Measurements from ENCODE around the gene MAP9. TPM values are rescaled to one million over a fixed set of nuclear protein-coding genes. Genes with fewer than 3 reads are reported as not detected.

MAP9 gene
- polyA plus RNA-seq, 1 donor from 2014 or later: 36.0 TPM

- H2AFZ ChIP-seq (ENCODE audit: low read depth, low read length): no peak overlapping the region
- H3K9me2 ChIP-seq (ENCODE audit: insufficient read depth, low read length): no peaks in the 10 kb centered on the region
- no peaks in the 10 kb centered on the region for H4K20me1 ChIP-seq (ENCODE audit: insufficient read depth)
- H3K27me3 ChIP-seq (ENCODE audit: insufficient read depth, low read depth, low read length): no peaks in the 10 kb centered on the region
- no peaks in the 10 kb centered on the region for H3K9me3 ChIP-seq (ENCODE audit: low read length)
- H3K36me3 ChIP-seq (ENCODE audit: insufficient read depth, low read length): no peaks in the 10 kb centered on the region
- H3K9ac ChIP-seq (ENCODE audit: low read length): no peak overlapping the region
- no peaks in the 10 kb centered on the region for H3F3A ChIP-seq (ENCODE audit: insufficient read depth, low read length, poor library complexity, severe bottlenecking)
- no peak overlapping the region for H3K4me2 ChIP-seq (ENCODE audit: low read length)
- H3K27ac ChIP-seq (ENCODE audit: low read length): no peak overlapping the region
- H3K4me3 ChIP-seq (ENCODE audit: low read length): no peak overlapping the region
- no peaks in the 10 kb centered on the region for H3K79me2 ChIP-seq (replicated peaks; ENCODE audit: insufficient read depth, low read length)
- TF ChIP-seq POLR2AphosphoS5 (IDR thresholded peaks at IDR 0.05) (no peak), RAD21 (conservative IDR thresholded peaks at IDR 0.05) (no peak), TAF1 (IDR thresholded peaks at IDR 0.05; ENCODE audit: low read depth) (no peak), MXI1 (conservative IDR thresholded peaks at IDR 0.05; ENCODE audit: poor library complexity, severe bottlenecking) (no peak), EZH2 (IDR thresholded peaks at IDR 0.05; ENCODE audit: borderline replicate concordance, insufficient read depth, low read length, poor library complexity, severe bottlenecking) (no peak), SMC3 (conservative IDR thresholded peaks at IDR 0.05; ENCODE audit: poor library complexity) (no peak), CTCF (IDR thresholded peaks at IDR 0.05; ENCODE audit: poor library complexity, severe bottlenecking) (no peak), REST (IDR thresholded peaks at IDR 0.05; ENCODE audit: borderline replicate concordance) (no peak), EP300 (conservative IDR thresholded peaks at IDR 0.05; ENCODE audit: poor library complexity, severe bottlenecking) (no peak)
Observed at GRCh38 chr4:155322782-155323181, 54.0 kb downstream of the MAP9 start.

- Histone ChIP-seq H3K27me3 (ENCODE audit: insufficient read depth, low read depth, low read length) (no peaks in the 10 kb centered on the region), H3K9ac (ENCODE audit: low read length) (no peak overlapping the region), H2AFZ (ENCODE audit: low read depth, low read length) (no peak overlapping the region), H3K4me3 (ENCODE audit: low read length) (no peak overlapping the region), H3K79me2 (replicated peaks; ENCODE audit: insufficient read depth, low read length) (no peaks in the 10 kb centered on the region), H3K9me3 (ENCODE audit: low read length) (no peaks in the 10 kb centered on the region), H3K36me3 (ENCODE audit: insufficient read depth, low read length) (no peaks in the 10 kb centered on the region), H3F3A (ENCODE audit: insufficient read depth, low read length, poor library complexity, severe bottlenecking) (no peaks in the 10 kb centered on the region), H4K20me1 (ENCODE audit: insufficient read depth) (no peaks in the 10 kb centered on the region), H3K4me2 (ENCODE audit: low read length) (no peak overlapping the region), H3K9me2 (ENCODE audit: insufficient read depth, low read length) (no peaks in the 10 kb centered on the region), H3K27ac (ENCODE audit: low read length) (no peak overlapping the region)
- TF ChIP-seq RAD21 (conservative IDR thresholded peaks at IDR 0.05) (no peak), CTCF (IDR thresholded peaks at IDR 0.05; ENCODE audit: poor library complexity, severe bottlenecking) (no peak), EZH2 (IDR thresholded peaks at IDR 0.05; ENCODE audit: borderline replicate concordance, insufficient read depth, low read length, poor library complexity, severe bottlenecking) (no peak)
Observed at GRCh38 chr4:155321006-155321405, 55.8 kb downstream of the MAP9 start.
